Stimulated activated CD4-positive, alpha-beta T cell treated with anti-CD3 and anti-CD28 coated beads, Interleukin-12 subunit alpha, Interleukin-12 subunit beta, amount 100 ng/mL, for 24 hours (primary cell): Measurements from ENCODE around the gene MAP3K20.
"Not testable (repeated sequence)": the region's sequence is repeated elsewhere in the genome, so short reads cannot be mapped to it uniquely, and the experiment has no call there.

Experiments used
- DNase-seq, 2 experiments: peaks; one replicate each; pipeline ENCODE4 v3.0.0-alpha.2; 2020; ENCODE audit warnings: low read depth in 2 of 2

The MAP3K20 gene

GRCh38 chr2:173161507-173161906, 85.9 kb downstream of the MAP3K20 start:
- no peak for DNase-seq

GRCh38 chr2:173163357-173163756, 87.7 kb downstream of the MAP3K20 start:
- DNase-seq, result not testable (repeated sequence)

- DNase-seq, result no peak
These were observed 88.8 kb downstream of the MAP3K20 start for GRCh38 chr2:173164396-173164795.

GRCh38 chr2:173165443-173166238, 90.0 kb downstream of the MAP3K20 start:
- no peak for DNase-seq

GRCh38 chr2:173171321-173171720, 95.7 kb downstream of the MAP3K20 start:
- no peak for DNase-seq

- no peak for DNase-seq
These were observed 96.4 kb downstream of the MAP3K20 start for GRCh38 chr2:173171924-173172643.

GRCh38 chr2:173174339-173174738, 98.7 kb downstream of the MAP3K20 start:
- not testable (repeated sequence) for DNase-seq

GRCh38 chr2:173175222-173175621, 99.6 kb downstream of the MAP3K20 start:
- no peak for DNase-seq

GRCh38 chr2:173181982-173182381, 106.3 kb downstream of the MAP3K20 start:
- no peak for DNase-seq

GRCh38 chr2:173184031-173185004, 108.7 kb downstream of the MAP3K20 start:
- no peak for DNase-seq

GRCh38 chr2:173185437-173185836, 109.8 kb downstream of the MAP3K20 start:
- no peak for DNase-seq

GRCh38 chr2:173187941-173188788, 112.5 kb downstream of the MAP3K20 start:
- DNase-seq, result no peak

GRCh38 chr2:173191601-173192000, 116.0 kb downstream of the MAP3K20 start:
- no peak for DNase-seq

- no peak for DNase-seq
These were observed 116.4 kb downstream of the MAP3K20 start for GRCh38 chr2:173192071-173192470.

GRCh38 chr2:173193925-173194324, 118.3 kb downstream of the MAP3K20 start:
- no peak for DNase-seq

GRCh38 chr2:173195100-173195499, 119.5 kb downstream of the MAP3K20 start:
- DNase-seq, result no peak

- DNase-seq, result no peak
These were observed 120.4 kb downstream of the MAP3K20 start for GRCh38 chr2:173196080-173196479.

- DNase-seq, result no peak
These were observed 121.0 kb downstream of the MAP3K20 start for GRCh38 chr2:173196638-173197037.

GRCh38 chr2:173198327-173198726, 122.7 kb downstream of the MAP3K20 start:
- no peak for DNase-seq

GRCh38 chr2:173199294-173199693, 123.6 kb downstream of the MAP3K20 start:
- no peak for DNase-seq

GRCh38 chr2:173202570-173202969, 126.9 kb downstream of the MAP3K20 start:
- DNase-seq, result no peak
